EH (cell line): ENCODE measurements around the gene SPATA6L.
"Not testable (repeated sequence)": the region's sequence is repeated elsewhere in the genome, so short reads cannot be mapped to it uniquely, and the experiment has no call there.

Experiments used
- DNase-seq: peaks from one replicate; pipeline ENCODE4 v3.0.0-alpha.2; 2015; ENCODE audit warnings: low read depth

The SPATA6L gene

GRCh38 chr9:4677392-4677791 is 11.1 kb upstream of the SPATA6L start:
- DNase-seq, result no peak

GRCh38 chr9:4674783-4675182 is 8.5 kb upstream of the SPATA6L start:
- peak; percentile 98 for DNase-seq

GRCh38 chr9:4671737-4672136 is 5.5 kb upstream of the SPATA6L start:
- no peak for DNase-seq

DNA sequence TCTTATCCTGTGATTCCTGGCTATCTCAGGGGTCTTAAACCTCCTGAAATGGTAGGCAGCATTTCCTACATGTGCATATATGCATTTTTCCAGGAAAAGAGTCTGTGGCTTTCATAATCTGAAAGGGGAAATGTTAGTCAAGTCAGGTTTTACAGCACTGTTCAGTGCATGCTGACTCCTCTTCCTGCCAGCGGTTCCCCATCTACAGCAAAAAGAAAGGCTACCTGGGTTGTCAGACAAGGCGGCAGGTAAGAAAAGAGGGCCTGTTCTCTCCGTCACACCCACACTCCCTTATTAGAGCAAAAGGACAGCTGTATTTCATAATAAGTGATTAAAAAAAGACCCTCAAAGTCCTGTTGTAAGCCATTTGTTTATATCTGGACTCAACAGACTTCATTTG is 4.3 kb upstream of the SPATA6L start:
- no peak for DNase-seq

GRCh38 chr9:4669890-4670289 is 3.6 kb upstream of the SPATA6L start:
- no peak for DNase-seq

GRCh38 chr9:4668604-4669003 is 2.3 kb upstream of the SPATA6L start:
- no peak for DNase-seq

DNA sequence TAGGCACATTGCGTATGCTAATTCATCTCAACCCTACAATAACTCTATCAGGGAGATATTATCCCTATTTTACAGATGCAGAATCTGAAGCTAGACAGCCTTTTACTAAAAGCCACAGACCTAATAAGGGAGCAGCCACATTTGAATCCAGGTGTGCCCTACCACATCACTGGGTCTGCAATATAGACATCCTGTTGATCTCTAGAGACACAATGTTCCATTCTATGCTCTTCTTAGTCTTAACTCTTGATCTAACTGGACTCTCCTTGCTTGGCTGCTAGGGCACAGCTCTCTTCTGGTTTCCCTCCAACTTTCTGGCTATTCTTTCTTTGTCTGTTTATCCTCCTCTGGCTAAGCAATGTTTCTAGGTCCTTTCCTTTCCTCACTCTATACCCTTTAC is 1.4 kb upstream of the SPATA6L start:
- no peak for DNase-seq

DNA sequence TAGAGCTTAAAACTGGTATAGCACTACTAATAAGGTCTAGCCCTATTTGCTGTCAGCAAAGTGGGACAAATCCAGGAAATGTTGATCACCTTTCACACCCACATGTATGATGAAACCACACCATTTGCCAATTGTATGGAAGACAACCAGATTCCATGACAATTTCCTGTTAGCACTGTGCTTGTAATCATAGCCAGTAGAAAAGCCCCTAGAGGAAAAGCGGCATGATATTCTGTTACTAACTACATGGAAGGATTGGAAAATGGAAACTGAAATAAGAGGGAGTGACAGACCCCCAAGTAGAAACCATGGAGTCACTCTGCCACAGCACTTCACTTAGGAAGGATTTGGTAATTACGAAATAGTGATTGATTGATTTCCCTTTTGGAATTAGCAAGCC is 923 bp downstream of the SPATA6L start:
- DNase-seq, result peak; percentile 11

- DNase-seq, result no peak
Observed at GRCh38 chr9:4663956-4664355, 2.3 kb downstream of the SPATA6L start.

GRCh38 chr9:4662989-4663792 is 3.1 kb downstream of the SPATA6L start:
- peak; percentile 13 for DNase-seq

DNA sequence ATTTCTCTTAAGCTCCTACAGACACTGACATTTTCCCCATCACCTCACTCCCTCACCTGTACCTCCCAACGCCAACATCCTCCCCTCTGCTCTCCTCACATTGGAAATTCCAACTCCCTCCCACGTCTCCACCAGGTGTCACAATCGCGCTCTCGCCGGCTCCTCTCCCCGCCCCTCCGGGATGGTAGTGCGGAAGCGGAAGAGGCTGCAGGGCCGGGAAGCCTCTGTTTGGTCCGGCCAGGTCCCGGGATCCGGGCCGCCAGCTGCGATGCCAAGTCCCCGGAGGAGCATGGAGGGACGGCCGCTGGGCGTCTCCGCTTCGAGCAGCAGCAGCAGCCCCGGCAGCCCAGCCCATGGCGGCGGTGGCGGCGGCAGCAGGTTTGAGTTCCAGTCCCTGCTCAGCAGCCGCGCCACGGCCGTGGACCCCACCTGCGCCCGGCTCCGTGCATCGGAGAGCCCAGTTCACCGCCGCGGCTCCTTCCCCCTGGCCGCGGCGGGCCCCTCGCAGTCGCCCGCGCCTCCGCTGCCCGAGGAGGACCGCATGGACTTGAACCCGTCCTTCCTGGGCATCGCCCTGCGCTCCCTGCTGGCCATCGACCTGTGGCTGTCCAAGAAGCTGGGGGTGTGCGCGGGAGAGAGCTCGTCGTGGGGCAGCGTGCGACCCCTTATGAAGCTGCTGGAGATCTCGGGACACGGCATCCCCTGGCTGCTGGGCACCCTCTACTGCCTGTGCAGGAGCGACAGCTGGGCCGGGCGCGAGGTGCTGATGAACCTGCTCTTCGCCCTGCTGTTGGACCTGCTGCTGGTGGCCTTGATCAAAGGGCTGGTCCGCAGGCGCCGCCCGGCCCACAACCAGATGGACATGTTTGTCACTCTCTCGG is 3.9 kb downstream of the SPATA6L start, which contains the start of gene PLPP6:
PLPP6 (plus strand) TSS at position 187 of the 881 bp plus-strand sequence; CDS start at position 269, 82 bp downstream.
- DNase-seq, result peak; percentile 84

DNA sequence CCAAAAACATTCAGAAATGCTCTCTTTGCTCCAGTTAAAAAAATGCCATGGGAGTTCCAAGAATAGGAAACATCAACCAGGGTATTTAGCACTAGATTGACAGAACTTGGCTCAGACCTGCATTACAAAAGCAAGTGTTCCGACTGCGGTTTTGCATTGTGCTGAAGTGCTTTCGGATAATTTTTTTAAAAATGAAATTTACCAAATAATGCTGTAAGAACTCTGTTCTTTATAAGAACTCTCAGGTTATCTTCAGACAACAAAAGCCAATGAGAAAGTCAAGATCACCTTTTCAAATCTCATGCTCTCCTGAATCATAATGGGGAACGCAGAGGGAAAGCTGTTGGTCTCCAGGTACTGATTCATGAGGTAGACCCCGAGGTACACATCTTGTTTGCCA is 4.7 kb downstream of the SPATA6L start:
- DNase-seq, result peak; percentile 45

GRCh38 chr9:4661165-4661564 is 5.1 kb downstream of the SPATA6L start:
- peak; percentile 71 for DNase-seq

GRCh38 chr9:4660665-4661064 is 5.6 kb downstream of the SPATA6L start:
- not testable (repeated sequence) for DNase-seq

- DNase-seq, result no peak
Observed at GRCh38 chr9:4657426-4658159, 8.7 kb downstream of the SPATA6L start.

GRCh38 chr9:4656621-4657020 is 9.7 kb downstream of the SPATA6L start:
- DNase-seq, result no peak

DNA sequence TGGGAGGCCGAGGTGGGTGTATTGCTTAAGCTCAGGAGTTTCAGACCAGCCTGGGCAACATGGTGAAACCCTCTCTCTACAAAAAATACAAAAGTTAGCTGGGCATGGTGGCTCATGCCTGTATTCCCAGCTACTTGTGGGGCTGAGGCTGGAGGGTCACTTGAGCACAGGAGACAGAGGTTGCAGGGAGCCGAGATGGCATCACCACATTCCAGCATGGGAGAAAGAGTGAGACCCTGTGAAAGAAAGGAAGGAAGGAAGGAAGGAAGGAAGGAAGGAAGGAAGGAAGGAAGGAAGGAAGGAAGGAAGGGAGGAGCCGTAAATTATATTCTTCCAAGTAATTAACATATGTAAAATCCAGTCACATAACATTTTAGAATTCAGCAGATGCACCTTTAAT is 10.1 kb downstream of the SPATA6L start:
- not testable (repeated sequence) for DNase-seq

DNA sequence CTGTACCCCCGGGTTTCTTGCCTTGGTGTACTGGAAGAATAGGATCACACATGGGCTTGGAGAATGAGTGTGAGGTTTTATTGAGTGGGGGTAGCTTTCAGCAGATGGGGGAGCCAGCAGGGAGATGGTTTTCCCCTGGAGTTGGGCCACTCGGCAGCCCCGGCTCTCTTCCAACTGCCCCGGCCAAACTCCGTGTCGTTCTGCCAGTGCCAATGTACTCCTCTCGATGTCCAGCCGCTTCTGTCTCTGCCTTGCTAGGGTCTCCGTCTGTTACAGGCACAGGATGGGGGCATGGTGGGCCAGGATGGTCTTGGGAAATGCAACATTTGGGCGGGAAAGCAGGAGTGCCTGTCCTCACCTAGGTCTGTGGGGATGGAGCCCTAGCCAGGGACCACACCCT is 11.7 kb downstream of the SPATA6L start:
- no peak for DNase-seq

GRCh38 chr9:4654084-4654483 is 12.2 kb downstream of the SPATA6L start:
- DNase-seq, result no peak

- no peak for DNase-seq
Observed at GRCh38 chr9:4642351-4642750, 23.9 kb downstream of the SPATA6L start.

GRCh38 chr9:4640027-4640426 is 26.3 kb downstream of the SPATA6L start:
- DNase-seq, result peak; percentile 24

DNA sequence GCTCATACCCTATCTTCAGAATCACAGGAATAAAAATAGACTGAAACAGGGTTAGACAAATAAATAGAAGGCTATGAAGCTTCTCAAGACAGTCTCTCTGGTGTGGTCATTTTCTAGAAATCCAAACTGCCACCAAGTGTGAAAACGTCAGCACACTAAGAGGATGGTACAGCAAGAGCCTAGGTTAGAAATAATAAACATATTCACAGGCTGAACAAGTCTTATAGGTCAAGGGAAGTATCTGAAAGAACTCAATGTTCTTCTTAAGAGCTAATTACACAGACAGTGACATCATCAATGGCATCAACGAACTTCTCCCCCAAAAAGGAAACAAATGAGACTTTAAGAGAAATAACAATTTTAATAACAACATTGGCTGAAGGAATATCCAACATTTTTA is 26.9 kb downstream of the SPATA6L start:
- no peak for DNase-seq
